BE2C (cell line): ENCODE measurements around the gene RALGAPA2.

ENCODE experiments used
- DNase-seq: peaks from one replicate; pipeline ENCODE4 v3.0.0-alpha.2; 2020
- H3K27me3 ChIP-seq: fragments of 250-450 bp; sonication (Bioruptor Pico); 2 replicates; pipeline ENCODE4 v1.5.1; 2020; ENCODE audit warnings: mild to moderate bottlenecking
- H3K36me3 ChIP-seq: fragments of 250-450 bp; sonication (Bioruptor Pico); 2 replicates; pipeline ENCODE4 v1.5.1; 2020; ENCODE audit warnings: mild to moderate bottlenecking
- H3K4me1 ChIP-seq: fragments of 250-450 bp; sonication (Bioruptor Pico); 2 replicates; pipeline ENCODE4 v1.5.1; 2020
- H3K4me3 ChIP-seq: 2 replicates; pipeline ENCODE4 v1.5.1; 2011; ENCODE audit warnings: low read depth, low read length
- H3K9me3 ChIP-seq: fragments of 250-450 bp; sonication (Bioruptor Pico); 2 replicates; pipeline ENCODE4 v1.5.1; 2020
- TF ChIP-seq, protein P1 (sequence below): IDR thresholded peaks from 2 replicates; pipeline ENCODE4 v1.5.1; 2012; ENCODE audit warnings: mild to moderate bottlenecking, low read depth, low read length

Gene RALGAPA2

DNA sequence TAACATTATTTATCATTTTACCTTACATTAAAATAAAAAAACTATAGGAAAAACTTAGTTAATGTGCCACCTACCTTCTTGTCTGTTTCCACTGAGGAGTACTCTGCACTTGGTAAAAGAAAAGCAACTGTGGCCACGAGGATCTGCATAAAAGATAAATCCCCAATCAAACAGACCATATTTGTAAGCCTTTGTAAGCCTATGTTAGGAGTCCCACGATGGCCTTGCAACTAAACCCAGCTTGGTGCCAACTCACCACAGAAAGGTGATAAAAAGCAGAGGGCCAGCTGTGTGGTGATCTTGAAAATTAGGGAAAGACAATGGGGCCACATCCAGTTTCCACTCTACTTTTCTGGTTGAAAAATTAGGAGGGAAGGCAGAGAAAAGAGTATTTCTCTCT, 187.7 kb downstream of the RALGAPA2 start:
- Histone ChIP-seq H3K4me3 (no peak overlapping the region), H3K9me3 (no peaks in the 10 kb centered on the region), H3K36me3 (no peaks in the 10 kb centered on the region), H3K4me1 (peaks cover 6% of the 10 kb centered on the region), H3K27me3 (no peaks in the 10 kb centered on the region)
- DNase-seq: no peak
- TF ChIP-seq, protein P1, sequence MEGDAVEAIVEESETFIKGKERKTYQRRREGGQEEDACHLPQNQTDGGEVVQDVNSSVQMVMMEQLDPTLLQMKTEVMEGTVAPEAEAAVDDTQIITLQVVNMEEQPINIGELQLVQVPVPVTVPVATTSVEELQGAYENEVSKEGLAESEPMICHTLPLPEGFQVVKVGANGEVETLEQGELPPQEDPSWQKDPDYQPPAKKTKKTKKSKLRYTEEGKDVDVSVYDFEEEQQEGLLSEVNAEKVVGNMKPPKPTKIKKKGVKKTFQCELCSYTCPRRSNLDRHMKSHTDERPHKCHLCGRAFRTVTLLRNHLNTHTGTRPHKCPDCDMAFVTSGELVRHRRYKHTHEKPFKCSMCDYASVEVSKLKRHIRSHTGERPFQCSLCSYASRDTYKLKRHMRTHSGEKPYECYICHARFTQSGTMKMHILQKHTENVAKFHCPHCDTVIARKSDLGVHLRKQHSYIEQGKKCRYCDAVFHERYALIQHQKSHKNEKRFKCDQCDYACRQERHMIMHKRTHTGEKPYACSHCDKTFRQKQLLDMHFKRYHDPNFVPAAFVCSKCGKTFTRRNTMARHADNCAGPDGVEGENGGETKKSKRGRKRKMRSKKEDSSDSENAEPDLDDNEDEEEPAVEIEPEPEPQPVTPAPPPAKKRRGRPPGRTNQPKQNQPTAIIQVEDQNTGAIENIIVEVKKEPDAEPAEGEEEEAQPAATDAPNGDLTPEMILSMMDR: no peak

DNA sequence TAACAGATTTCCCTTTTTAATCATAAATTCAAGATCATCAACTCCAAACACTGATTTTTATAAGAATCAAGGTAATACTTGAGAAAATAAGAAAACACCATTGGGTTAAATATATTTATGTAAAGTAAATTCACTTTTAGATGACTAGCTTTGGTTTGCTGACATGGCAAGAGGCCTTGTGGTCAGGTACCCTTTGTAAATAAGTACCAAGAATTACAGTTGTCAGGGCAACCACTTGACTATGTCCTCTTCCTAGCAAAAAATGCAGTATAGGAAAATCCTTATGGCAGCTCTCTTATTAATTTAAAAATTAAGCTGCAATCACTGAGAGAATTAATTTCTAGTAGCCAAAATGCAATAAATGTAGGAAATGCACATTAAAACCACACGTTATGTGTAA, 190.7 kb downstream of the RALGAPA2 start:
- H3K4me3 ChIP-seq: no peak overlapping the region
- no peaks in the 10 kb centered on the region for H3K36me3 ChIP-seq
- H3K27me3 ChIP-seq: no peaks in the 10 kb centered on the region
- peaks cover 9% of the 10 kb centered on the region for H3K4me1 ChIP-seq
- TF ChIP-seq, protein P1: no peak
- no peak for DNase-seq
- H3K9me3 ChIP-seq: no peaks in the 10 kb centered on the region

DNA sequence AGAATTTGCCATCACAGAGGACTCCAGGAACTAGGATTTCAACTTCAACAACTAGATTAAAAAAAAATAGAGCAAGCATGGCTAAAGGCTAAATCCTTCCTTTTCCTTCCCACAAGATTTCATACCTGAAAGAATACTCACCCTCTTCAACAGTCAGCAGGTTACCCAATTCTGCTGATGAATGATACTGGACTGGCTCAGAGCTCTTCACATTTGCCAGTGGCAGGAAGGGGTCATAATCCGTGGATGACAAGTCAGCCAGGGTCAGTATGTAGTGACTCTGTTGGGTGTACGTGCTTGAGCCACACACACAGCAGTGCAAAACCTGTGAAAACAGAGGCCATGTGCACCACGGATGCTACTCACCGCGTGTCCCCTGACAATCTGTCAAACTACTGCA, 191.7 kb downstream of the RALGAPA2 start:
- no peaks in the 10 kb centered on the region for H3K27me3 ChIP-seq
- no peaks in the 10 kb centered on the region for H3K9me3 ChIP-seq
- H3K36me3 ChIP-seq: no peaks in the 10 kb centered on the region
- no peak overlapping the region for H3K4me3 ChIP-seq
- TF ChIP-seq, protein P1: no peak
- DNase-seq: no peak
- peaks cover 17% of the 10 kb centered on the region for H3K4me1 ChIP-seq

DNA sequence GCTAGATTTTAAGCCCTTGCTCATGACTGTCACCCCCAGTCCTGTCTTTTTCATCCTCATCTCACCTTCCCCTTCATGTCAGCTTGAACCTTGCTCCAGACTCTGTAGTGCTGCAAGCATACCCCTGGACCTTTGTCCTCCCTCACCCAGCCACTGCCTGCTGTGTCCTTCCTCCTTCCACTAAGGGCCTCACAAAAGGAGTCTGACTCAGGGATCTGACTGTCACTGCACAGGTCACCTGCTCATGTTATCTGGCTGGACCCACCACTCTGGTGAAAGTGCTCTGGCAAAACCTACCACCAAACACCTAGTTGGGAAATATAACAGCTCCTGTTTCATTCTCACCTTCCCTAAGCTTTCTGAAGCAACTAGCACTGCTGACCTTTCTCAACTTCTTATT, 193.2 kb downstream of the RALGAPA2 start:
- no peak for DNase-seq
- no peaks in the 10 kb centered on the region for H3K27me3 ChIP-seq
- no peak overlapping the region for H3K4me3 ChIP-seq
- H3K36me3 ChIP-seq: no peaks in the 10 kb centered on the region
- TF ChIP-seq, protein P1: no peak
- peaks cover 8% of the 10 kb centered on the region; the same call in 1 of the 2 replicates for H3K9me3 ChIP-seq
- peaks cover 26% of the 10 kb centered on the region for H3K4me1 ChIP-seq

DNA sequence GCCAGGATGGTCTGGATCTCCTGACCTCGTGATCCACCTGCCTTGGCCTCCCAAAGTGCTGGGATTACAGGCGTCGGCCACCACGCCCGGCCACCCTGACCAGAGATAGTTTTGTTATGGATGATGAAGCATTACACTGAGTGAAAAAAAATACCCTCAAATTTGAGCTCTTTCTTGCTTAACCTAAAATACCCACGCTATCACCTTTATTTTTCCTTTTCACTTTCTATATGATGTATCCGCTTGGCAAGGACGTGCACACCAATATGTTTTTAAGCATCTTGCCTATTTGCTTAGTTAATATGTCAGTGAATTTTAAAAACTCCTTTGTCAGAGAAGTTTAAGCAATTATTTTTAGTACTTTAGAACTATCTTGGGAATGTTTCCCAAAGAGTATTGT, 194.2 kb downstream of the RALGAPA2 start:
- H3K27me3 ChIP-seq: no peaks in the 10 kb centered on the region
- H3K9me3 ChIP-seq: peaks cover 9% of the 10 kb centered on the region; the same call in 1 of the 2 replicates
- DNase-seq: no peak
- no peaks in the 10 kb centered on the region for H3K36me3 ChIP-seq
- TF ChIP-seq, protein P1: no peak
- H3K4me1 ChIP-seq: peaks cover 23% of the 10 kb centered on the region
- H3K4me3 ChIP-seq: no peak overlapping the region

- Histone ChIP-seq H3K27me3 (no peaks in the 10 kb centered on the region), H3K4me1 (peaks cover 20% of the 10 kb centered on the region), H3K9me3 (peaks cover 9% of the 10 kb centered on the region; the same call in 1 of the 2 replicates), H3K36me3 (no peaks in the 10 kb centered on the region), H3K4me3 (no peak overlapping the region)
- TF ChIP-seq, protein P1: no peak
- DNase-seq: no peak
Measured at GRCh38 chr20:20517296-20517695, 195.1 kb downstream of the RALGAPA2 start.
